ENCODE results near the gene NR1D1.

NR1D1 gene

GRCh38 chr17:40095944-40096791 lies 4.2 kb downstream of the NR1D1 start:
- DNase-seq, result no peak

- DNase-seq, result no peak
Observed at GRCh38 chr17:40095351-40095943, 4.9 kb downstream of the NR1D1 start.

- DNase-seq, result no peak
Observed at GRCh38 chr17:40094874-40095273, 5.5 kb downstream of the NR1D1 start.

GRCh38 chr17:40093580-40094201 lies 6.7 kb downstream of the NR1D1 start:
- no peak for DNase-seq

- DNase-seq, result no peak
Observed at GRCh38 chr17:40093005-40093579, 7.3 kb downstream of the NR1D1 start.

- no peak for DNase-seq
Observed at GRCh38 chr17:40092581-40092980, 7.8 kb downstream of the NR1D1 start.

- no peak for DNase-seq
Observed at GRCh38 chr17:40091691-40092397, 8.5 kb downstream of the NR1D1 start.

GRCh38 chr17:40090237-40091119 lies 9.9 kb downstream of the NR1D1 start:
- DNase-seq, result no peak

- no peak for DNase-seq
Observed at GRCh38 chr17:40089077-40089895, 11.1 kb downstream of the NR1D1 start.

- DNase-seq, result no peak
Observed at GRCh38 chr17:40087903-40088718, 12.3 kb downstream of the NR1D1 start.

- no peak for DNase-seq
Observed at GRCh38 chr17:40087049-40087794, 13.2 kb downstream of the NR1D1 start.

GRCh38 chr17:40086150-40087044 lies 14.0 kb downstream of the NR1D1 start:
- no peak for DNase-seq

GRCh38 chr17:40084477-40084876 lies 15.9 kb downstream of the NR1D1 start:
- DNase-seq, result no peak

GRCh38 chr17:40079545-40079944 lies 20.8 kb downstream of the NR1D1 start:
- no peak for DNase-seq

GRCh38 chr17:40076591-40076990 lies 23.8 kb downstream of the NR1D1 start:
- no peak for DNase-seq

GRCh38 chr17:40075942-40076498 lies 24.4 kb downstream of the NR1D1 start:
- DNase-seq, result no peak

GRCh38 chr17:40075201-40075941 lies 25.0 kb downstream of the NR1D1 start:
- peak in 1 of 2 experiments; percentile 24 for DNase-seq

Measured in SW 1271 (cell line).